Measurements from ENCODE around the gene MSRB3.

- TF ChIP-seq CTCF (IDR thresholded peaks at IDR 0.05) = no peak
- no peak for TF ChIP-seq POLR2A (IDR thresholded peaks at IDR 0.05)
These were observed 175.8 kb downstream of the MSRB3 start for GRCh38 chr12:65454115-65454787.

Measured in gastroesophageal sphincter (tissue), 3 donors.